Glutamatergic neuron (in vitro differentiated cells): ENCODE measurements around the gene SIAH3. TPM values are rescaled to one million over a fixed set of nuclear protein-coding genes. Genes with fewer than 3 reads are reported as not detected.

Source experiments
- DNase-seq: peaks from one replicate; pipeline ENCODE4 v3.0.0; 2022
- H3K27ac Mint-ChIP-seq: one replicate; pipeline ENCODE4 v1.8.0; 2020; ENCODE audit warnings: mild to moderate bottlenecking, mixed read lengths, inconsistent platforms; ENCODE audit not compliant: unreplicated experiment
- H3K27me3 Mint-ChIP-seq: one replicate; pipeline ENCODE4 v1.8.0; 2020; ENCODE audit warnings: mild to moderate bottlenecking, moderate library complexity, mixed read lengths, inconsistent platforms; ENCODE audit not compliant: unreplicated experiment
- H3K36me3 Mint-ChIP-seq: one replicate; pipeline ENCODE4 v1.8.0; 2020; ENCODE audit warnings: mild to moderate bottlenecking, mixed read lengths, inconsistent platforms; ENCODE audit not compliant: unreplicated experiment
- H3K4me1 Mint-ChIP-seq: one replicate; pipeline ENCODE4 v1.8.0; 2020; ENCODE audit warnings: mild to moderate bottlenecking, low read depth, mixed read lengths, inconsistent platforms; ENCODE audit not compliant: unreplicated experiment
- H3K4me3 Mint-ChIP-seq: one replicate; pipeline ENCODE4 v1.8.0; 2020; ENCODE audit warnings: mild to moderate bottlenecking, mixed read lengths, inconsistent platforms; ENCODE audit not compliant: unreplicated experiment
- H3K9me3 Mint-ChIP-seq: one replicate; pipeline ENCODE4 v1.8.0; 2020; ENCODE audit warnings: mild to moderate bottlenecking, moderate library complexity, mixed read lengths, inconsistent platforms; ENCODE audit not compliant: unreplicated experiment
- total RNA-seq: library from RNA; stranded (reverse); fragmentation: NEBNext Ultra II Directional; extraction: Animal tissue kit (Norgen Biotek cat#: 25700); gene quantifications from one replicate; pipeline ENCODE4 v1.2.1, GENCODE V29; 2021; ENCODE audit not compliant: unreplicated experiment
- TF ChIP-seq, protein P1 (sequence below): fragments of 200-600 bp; sonication (generic); IDR thresholded peaks from one replicate; pipeline ENCODE4 v1.5.0; 2021; ENCODE audit not compliant: partially characterized antibody, unreplicated experiment

Gene SIAH3
- total RNA-seq, 1 donor from 2014 or later: 1.2 TPM

DNA sequence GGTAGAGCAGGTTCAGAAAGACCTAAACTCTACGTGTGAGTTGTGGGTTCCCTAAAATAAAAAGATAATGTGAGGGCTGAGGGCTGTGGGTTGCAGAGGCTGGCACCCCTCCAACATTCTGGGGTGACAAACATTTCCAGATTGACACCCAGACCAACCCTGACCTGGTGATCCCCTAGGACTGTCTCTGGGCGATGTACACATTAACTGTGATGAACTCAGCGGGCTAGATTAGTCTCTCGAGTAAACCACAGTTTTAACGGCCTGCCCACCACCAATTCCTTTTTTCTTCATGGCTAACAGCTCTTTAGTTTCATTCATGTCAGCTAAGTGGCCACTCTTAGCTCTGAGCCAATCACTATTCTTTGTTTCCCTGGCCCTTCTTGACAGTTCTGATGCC is 24.8 kb downstream of the SIAH3 start:
- no peaks in the 10 kb centered on the region for H3K36me3 Mint-ChIP-seq
- TF ChIP-seq, protein P1, sequence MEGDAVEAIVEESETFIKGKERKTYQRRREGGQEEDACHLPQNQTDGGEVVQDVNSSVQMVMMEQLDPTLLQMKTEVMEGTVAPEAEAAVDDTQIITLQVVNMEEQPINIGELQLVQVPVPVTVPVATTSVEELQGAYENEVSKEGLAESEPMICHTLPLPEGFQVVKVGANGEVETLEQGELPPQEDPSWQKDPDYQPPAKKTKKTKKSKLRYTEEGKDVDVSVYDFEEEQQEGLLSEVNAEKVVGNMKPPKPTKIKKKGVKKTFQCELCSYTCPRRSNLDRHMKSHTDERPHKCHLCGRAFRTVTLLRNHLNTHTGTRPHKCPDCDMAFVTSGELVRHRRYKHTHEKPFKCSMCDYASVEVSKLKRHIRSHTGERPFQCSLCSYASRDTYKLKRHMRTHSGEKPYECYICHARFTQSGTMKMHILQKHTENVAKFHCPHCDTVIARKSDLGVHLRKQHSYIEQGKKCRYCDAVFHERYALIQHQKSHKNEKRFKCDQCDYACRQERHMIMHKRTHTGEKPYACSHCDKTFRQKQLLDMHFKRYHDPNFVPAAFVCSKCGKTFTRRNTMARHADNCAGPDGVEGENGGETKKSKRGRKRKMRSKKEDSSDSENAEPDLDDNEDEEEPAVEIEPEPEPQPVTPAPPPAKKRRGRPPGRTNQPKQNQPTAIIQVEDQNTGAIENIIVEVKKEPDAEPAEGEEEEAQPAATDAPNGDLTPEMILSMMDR: no peak
- H3K4me1 Mint-ChIP-seq: peaks cover 19% of the 10 kb centered on the region
- H3K27me3 Mint-ChIP-seq: peaks cover 2% of the 10 kb centered on the region
- H3K9me3 Mint-ChIP-seq: peaks cover 5% of the 10 kb centered on the region
- DNase-seq: no peak
- no peak overlapping the region for H3K4me3 Mint-ChIP-seq
- H3K27ac Mint-ChIP-seq: no peak overlapping the region

DNA sequence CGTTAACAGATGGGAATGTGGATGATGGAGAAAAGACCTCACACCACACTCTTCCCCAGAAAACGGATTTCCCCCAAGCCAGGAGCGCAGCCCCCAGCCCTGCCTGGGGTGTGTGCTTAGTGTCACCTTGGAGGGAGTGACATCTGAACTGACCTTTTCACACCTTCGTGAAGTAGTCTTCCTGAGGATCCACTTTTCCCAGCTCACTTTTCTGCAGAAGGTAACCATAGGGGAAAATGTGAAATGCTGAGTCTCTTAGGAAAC is 26.2 kb downstream of the SIAH3 start:
- no peak for DNase-seq
- Mint-ChIP-seq H3K4me1 (peaks cover 19% of the 10 kb centered on the region), H3K9me3 (peaks cover 6% of the 10 kb centered on the region), H3K27me3 (peaks cover 2% of the 10 kb centered on the region), H3K36me3 (no peaks in the 10 kb centered on the region), H3K4me3 (no peak overlapping the region), H3K27ac (peak overlapping the region; percentile 60)
- TF ChIP-seq, protein P1: no peak

DNA sequence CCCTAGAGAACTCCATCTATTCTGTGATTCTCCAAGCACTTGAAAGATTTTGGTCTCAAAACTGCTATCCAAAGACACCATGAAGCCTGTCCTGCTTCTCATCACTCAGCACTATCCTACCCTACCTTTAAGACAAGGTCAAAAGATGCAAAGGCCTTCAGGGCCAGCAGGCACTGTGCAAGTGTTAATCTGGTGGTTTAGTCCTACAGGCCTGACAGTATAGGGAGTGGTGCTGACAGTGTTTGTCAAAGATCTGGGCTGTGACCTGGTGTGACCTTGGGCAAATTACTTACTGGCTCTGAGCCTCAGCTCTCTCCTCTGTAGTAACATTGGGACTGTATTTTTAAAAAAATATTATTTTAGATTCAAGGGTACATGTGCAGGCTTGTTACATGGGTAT is 28.0 kb downstream of the SIAH3 start:
- H3K9me3 Mint-ChIP-seq: peaks cover 6% of the 10 kb centered on the region
- no peak for DNase-seq
- TF ChIP-seq, protein P1: no peak

DNA sequence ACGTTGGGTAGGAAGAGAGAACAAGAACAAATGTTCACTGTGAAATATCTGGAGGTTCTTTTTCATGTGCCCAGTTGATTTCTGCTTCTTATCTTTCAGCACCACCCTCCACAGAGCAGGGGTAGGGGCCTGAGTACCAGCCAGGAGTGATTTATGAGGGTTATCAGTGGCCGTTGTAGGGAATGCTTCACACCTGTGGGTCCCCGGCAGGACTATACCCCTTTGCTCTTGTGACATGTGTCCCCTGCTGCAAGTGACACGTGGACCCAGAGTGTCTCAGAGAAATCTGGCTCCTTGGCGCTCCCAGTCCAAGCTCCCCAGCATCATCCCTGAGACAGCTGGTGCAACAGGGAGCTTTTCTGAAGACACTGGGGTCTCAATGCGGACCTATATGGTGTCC is 29.7 kb downstream of the SIAH3 start:
- TF ChIP-seq, protein P1: no peak
- Mint-ChIP-seq H3K9me3 (peaks cover 6% of the 10 kb centered on the region), H3K4me3 (no peak overlapping the region), H3K27me3 (no peaks in the 10 kb centered on the region), H3K36me3 (peaks cover 5% of the 10 kb centered on the region), H3K4me1 (peaks cover 13% of the 10 kb centered on the region), H3K27ac (peak overlapping the region; percentile 11)
- no peak for DNase-seq

More for the DNA sequence above, 28.0 kb downstream of the SIAH3 start:
- Mint-ChIP-seq H3K4me1 (peaks cover 19% of the 10 kb centered on the region), H3K4me3 (peak overlapping the region; percentile 59), H3K27me3 (no peaks in the 10 kb centered on the region), H3K27ac (peak overlapping the region; percentile 64), H3K36me3 (peaks cover 2% of the 10 kb centered on the region)

DNA sequence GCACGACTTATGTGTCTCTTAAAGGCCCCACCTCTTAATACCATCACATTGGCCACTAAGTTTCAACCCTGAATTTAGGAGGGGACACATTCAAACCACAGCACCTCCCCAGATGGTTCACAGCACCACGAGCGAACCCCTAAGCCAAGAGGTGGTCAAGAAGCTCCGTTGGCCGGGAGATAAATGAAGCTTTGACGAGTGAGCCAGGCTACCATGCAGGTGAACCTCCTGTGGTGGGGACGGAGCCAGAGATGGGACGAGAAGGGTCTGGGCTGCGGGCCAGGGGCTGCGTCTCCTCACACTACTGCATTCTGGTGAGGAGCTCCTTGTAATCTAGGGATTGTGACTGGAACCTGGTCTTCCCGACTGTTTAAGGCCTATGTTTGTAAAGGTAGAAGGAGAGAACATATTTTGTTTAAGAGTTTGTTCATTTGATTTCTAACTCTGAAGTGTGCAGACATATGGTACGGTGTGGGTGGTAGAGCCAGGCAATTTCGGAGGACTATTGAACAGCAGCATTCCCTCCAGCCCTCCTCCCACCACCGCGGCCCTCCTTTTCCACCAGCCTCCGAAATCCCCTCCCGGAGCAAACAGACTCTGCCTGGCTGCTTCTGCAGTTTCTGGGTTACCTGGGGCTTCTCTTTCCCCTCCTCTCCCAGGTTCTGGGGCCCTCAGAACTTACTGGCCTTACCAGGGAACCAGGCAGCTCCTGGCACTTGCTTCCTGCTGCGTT is 31.3 kb downstream of the SIAH3 start:
- TF ChIP-seq, protein P1: no peak
- H3K4me1 Mint-ChIP-seq: peaks cover 14% of the 10 kb centered on the region
- no peaks in the 10 kb centered on the region for H3K27me3 Mint-ChIP-seq
- H3K9me3 Mint-ChIP-seq: peaks cover 3% of the 10 kb centered on the region
- H3K36me3 Mint-ChIP-seq: peaks cover 5% of the 10 kb centered on the region
- H3K4me3 Mint-ChIP-seq: no peak overlapping the region
- no peak for DNase-seq
- H3K27ac Mint-ChIP-seq: no peak overlapping the region
